ELF-1 (cell line): Measurements from ENCODE around the gene C8B.

Source experiments
- DNase-seq: peaks from one replicate; pipeline ENCODE4 v3.0.0-alpha.2; 2016; ENCODE audit warnings: low read depth, low spot score

The C8B gene

DNA sequence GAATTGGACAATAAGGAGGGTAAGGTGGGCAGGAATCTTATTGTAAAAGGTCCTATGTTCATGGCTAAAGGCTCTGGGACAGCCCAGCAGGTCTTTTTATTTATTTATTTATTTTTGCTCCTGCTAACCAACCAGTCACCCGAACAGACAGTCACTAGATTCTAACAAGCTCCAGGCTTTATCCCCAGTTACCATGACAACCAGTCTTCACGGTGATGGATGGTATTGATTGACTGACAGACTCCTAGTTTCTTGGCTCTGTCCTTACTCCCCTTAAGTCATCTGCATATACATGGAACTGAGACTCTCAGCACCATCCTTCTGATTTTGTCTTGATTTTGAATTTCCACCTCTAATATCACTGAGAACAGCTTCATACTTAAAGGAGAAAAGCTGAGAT, 66.9 kb downstream of the C8B start:
- no peak for DNase-seq

DNA sequence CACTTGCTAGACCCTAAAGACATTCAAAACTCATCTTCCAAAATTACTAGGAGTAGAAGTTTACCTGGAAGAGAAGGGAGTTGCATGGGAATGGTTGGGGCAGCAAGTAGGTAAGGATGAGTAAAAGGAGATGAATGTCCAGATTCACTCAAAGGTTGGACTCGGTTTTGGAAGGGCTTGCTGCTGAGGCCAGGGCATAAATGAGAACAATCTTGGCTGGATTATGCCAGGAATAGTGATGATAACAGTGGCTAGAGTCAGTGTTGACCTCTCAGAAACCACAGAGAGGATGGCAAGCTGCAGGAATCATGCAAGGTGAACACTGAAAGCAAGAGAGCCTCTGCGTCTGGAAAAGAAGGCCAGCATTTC, 67.8 kb downstream of the C8B start:
- no peak for DNase-seq

DNA sequence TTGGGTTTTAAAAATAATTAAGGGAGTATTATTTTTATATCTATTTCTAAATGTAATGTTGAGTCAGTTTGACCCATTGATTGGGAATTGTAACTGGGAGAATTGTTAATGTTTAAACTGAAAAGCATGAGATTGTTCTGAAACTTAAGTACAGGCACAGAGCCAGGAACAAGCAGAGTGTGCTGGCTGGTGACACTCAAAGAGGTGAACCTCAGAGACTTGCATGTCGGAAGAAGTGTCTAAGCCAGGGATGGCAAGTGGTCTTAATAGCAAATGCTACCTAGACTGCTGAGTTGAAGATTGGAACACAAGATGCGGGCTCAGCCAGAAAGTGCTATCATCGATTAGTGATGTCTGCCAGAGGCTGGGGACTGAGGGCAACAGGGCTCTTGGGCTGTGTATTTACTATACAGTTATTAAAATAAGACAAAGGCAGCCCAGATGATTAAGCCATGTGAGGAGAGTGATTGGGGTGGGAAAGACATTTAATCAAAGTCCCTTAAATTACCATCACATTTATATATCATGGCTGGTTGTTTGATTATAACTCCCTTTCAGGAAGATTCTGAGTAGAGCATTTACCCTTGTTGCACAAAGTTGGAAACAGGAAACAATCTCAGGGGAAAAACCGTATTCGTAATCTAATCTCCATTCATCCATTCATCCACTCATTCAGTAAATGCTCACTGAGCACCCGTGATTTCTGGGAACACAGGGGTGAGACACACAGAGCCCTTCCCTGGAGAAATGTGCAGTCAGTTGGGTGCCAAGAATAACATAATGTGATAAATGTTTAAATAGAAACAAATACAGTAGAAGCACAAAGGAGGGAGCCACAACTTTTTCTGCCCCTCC, 68.4 kb downstream of the C8B start:
- DNase-seq: no peak

DNA sequence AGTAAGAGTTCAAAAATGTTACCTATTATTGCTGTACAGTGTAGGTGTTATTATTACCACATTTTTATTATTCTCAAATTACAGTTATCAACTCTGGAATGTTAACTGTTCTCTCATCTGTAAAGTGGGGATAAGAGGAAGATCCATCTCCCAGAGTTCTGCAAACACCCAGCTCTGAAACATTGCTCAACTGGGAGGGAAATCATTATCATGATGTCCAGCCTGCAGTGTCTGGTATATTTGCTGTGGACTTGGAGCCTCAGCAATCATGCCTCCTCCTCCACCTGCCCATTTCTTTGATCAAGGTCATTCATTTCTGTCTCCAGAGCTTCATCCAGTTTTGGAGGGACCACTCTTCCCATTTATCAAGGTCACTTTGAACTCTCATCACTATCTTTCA, 71.8 kb downstream of the C8B start:
- no peak for DNase-seq

DNA sequence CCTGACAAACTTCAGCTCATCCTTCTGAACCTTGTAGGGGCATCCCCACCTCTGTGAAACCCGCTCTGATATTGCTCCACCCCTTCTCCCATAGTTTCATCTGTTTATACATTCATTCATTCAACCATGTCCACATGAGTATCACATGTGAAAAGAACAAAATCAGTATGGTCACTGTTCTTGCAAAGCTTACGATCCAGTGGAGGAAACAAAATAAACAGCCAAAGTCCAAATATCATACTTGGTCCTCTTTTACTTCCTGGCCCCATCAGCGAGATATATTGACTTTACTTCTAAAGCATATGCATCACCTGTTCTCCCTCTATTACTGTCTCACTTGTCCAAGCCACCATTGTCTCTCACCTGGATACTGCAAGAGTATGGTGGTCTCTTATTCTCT, 75.6 kb downstream of the C8B start:
- DNase-seq: no peak

DNA sequence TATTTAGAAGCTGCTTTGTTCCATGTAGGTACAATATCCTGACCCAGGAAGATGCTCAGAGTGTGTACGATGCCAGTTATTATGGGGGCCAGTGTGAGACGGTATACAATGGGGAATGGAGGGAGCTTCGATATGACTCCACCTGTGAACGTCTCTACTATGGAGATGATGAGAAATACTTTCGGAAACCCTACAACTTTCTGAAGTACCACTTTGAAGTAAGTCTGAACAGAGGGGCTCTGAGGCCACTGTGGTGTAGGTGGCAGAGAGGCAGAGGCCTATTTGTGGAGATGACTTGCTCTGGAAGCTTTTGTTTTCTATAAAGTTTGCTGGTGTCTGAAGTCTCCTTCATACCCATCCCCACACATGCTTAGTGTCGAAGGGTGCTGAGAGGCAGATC, 84.4 kb downstream of the C8B start:
- DNase-seq: no peak

DNA sequence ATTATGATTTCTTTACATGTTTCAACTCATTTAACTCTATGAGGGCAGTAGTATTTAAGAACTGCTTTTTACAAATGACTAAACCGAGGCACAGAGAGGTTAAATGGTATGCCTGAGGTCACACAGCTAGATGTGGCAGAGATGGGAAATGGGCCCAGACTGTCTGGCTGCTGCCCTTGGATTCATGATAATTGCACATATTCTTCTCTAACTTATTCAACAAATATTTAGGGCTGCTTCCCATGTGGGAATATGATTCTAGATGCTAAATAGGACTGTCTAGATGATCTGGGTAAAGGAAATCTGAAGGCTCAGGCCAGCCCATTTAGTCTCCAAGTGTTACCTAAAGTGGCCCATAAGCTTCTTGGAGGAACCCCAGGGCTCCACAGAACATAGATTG, 85.0 kb downstream of the C8B start:
- no peak for DNase-seq
